ENCODE data around the gene ZMYND19. TPM values are rescaled to one million over a fixed set of nuclear protein-coding genes. Genes with fewer than 3 reads are reported as not detected.

The ZMYND19 gene
- total RNA-seq, 1 experiment from 2014 or later = 37.0 TPM

GRCh38 chr9:137588311-137588710 is 2.0 kb downstream of the ZMYND19 start:
- H3K27me3 ChIP-seq (ENCODE audit: control insufficient read depth, insufficient read depth, low read length) = no peaks in the 10 kb centered on the region
- H3K27ac ChIP-seq (ENCODE audit: low read length) = no peak overlapping the region
- in situ Hi-C loops (cut with HindIII; ENCODE audit: low pct_unique_long_range_greater_than_20kb, low sequenced_read_pairs) = no loop called here
- CTCF ChIA-PET = interaction anchor here (0.6 kb wide), 1 partner anchor 9 kb away, joined by 6 read pairs; no protein-coding TSS in a partner anchor
- ATAC-seq (no peak), DNase-seq (ENCODE audit: low read depth, low spot score) (no peak)
- TF ChIP-seq TCF7L2 (IDR thresholded peaks at IDR 0.05; ENCODE audit: low read depth, low read length) (no peak), POLR2AphosphoS5 (IDR thresholded peaks at IDR 0.05; ENCODE audit: low read depth, low read length) (no peak), REST (IDR thresholded peaks at IDR 0.05; ENCODE audit: insufficient read depth in 1 of 2, low read depth in 2 of 2, low read length in 1 of 2) (no peak), CTCF (IDR thresholded peaks at IDR 0.05) (no peak), SIN3A (IDR thresholded peaks at IDR 0.05; ENCODE audit: borderline replicate concordance, insufficient read depth, low read depth, low read length) (no peak)
- peaks cover 3% of the 10 kb centered on the region; the same call in 1 of the 2 replicates for H3K4me1 ChIP-seq (ENCODE audit: control insufficient read depth, insufficient read depth, low read length)
- intact Hi-C loops (cut with micrococcal nuclease; ENCODE audit: unreplicated experiment) = no loop called here
- no peaks in the 10 kb centered on the region; the same call in 1 of the 2 replicates for H3K36me3 ChIP-seq (ENCODE audit: control insufficient read depth, insufficient read depth, low read length)
- H3K4me3 ChIP-seq (ENCODE audit: low read depth in 2 of 2, low read length in 2 of 2) = no peak overlapping the region
- no peaks in the 10 kb centered on the region for H3K9me3 ChIP-seq (ENCODE audit: control insufficient read depth, insufficient read depth, low read depth, low read length)
- POLR2A ChIA-PET = no interaction called here
- BruUV-seq (replicated peaks) = no TSS peak

GRCh38 chr9:137586854-137587253 is 3.5 kb downstream of the ZMYND19 start:
- no TSS peak for BruUV-seq (replicated peaks)
- ChIA-PET POLR2A (no interaction called here), CTCF (no interaction called here)

More at GRCh38 chr9:137586854-137587253, 3.5 kb downstream of the ZMYND19 start:
- Histone ChIP-seq H3K4me3 (ENCODE audit: low read depth in 2 of 2, low read length in 2 of 2) (no peak overlapping the region), H3K9me3 (ENCODE audit: control insufficient read depth, insufficient read depth, low read depth, low read length) (no peaks in the 10 kb centered on the region), H3K27me3 (ENCODE audit: control insufficient read depth, insufficient read depth, low read length) (no peaks in the 10 kb centered on the region), H3K4me1 (ENCODE audit: control insufficient read depth, insufficient read depth, low read length) (peaks cover 3% of the 10 kb centered on the region; the same call in 1 of the 2 replicates), H3K27ac (ENCODE audit: low read length) (no peak overlapping the region), H3K36me3 (ENCODE audit: control insufficient read depth, insufficient read depth, low read length) (no peaks in the 10 kb centered on the region; the same call in 1 of the 2 replicates)
- no peak for TF ChIP-seq CTCF (IDR thresholded peaks at IDR 0.05)
- TF ChIP-seq REST (IDR thresholded peaks at IDR 0.05; ENCODE audit: insufficient read depth in 1 of 2, low read depth in 2 of 2, low read length in 1 of 2) = no peak
- TF ChIP-seq POLR2AphosphoS5 (IDR thresholded peaks at IDR 0.05; ENCODE audit: low read depth, low read length) = no peak
- no peak for TF ChIP-seq TCF7L2 (IDR thresholded peaks at IDR 0.05; ENCODE audit: low read depth, low read length)
- TF ChIP-seq SIN3A (IDR thresholded peaks at IDR 0.05; ENCODE audit: borderline replicate concordance, insufficient read depth, low read depth, low read length) = no peak
- ATAC-seq (no peak), DNase-seq (ENCODE audit: low read depth, low spot score) (no peak)
- intact Hi-C loops (cut with micrococcal nuclease; ENCODE audit: unreplicated experiment) = no loop called here
- in situ Hi-C loops (cut with HindIII; ENCODE audit: low pct_unique_long_range_greater_than_20kb, low sequenced_read_pairs) = no loop called here
